Activated CD4-positive, alpha-beta memory T cell treated with anti-CD3 and anti-CD28 coated beads for 36 hours (primary cell): Measurements from ENCODE around the gene TRIM31. TPM values are rescaled to one million over a fixed set of nuclear protein-coding genes. Genes with fewer than 3 reads are reported as not detected.
"Not testable (repeated sequence)": the region's sequence is repeated elsewhere in the genome, so short reads cannot be mapped to it uniquely, and the experiment has no call there.

ENCODE experiments used
- CTCF ChIA-PET: fragments of 350-600 bp; sonication (Branson Sonifier 250); formaldehyde crosslinking; loops from one replicate; lab custom pipeline; 2021; ENCODE audit warnings: antibody characterized with exemption, inconsistent platforms; lab: Charles Lee
- POLR2A ChIA-PET: fragments of 350-600 bp; sonication (Branson Sonifier 250); formaldehyde crosslinking; loops from one replicate; lab custom pipeline; 2021; ENCODE audit warnings: antibody characterized with exemption; lab: Charles Lee
- DNase-seq: peaks from one replicate; pipeline ENCODE4 v3.0.0-alpha.2; 2020
- H3K27ac Mint-ChIP-seq: one replicate; pipeline ENCODE4 v1.8.0; 2021; ENCODE audit warnings: mixed read lengths
- H3K27me3 Mint-ChIP-seq: one replicate; pipeline ENCODE4 v1.8.0; 2021; ENCODE audit warnings: mixed read lengths
- H3K36me3 Mint-ChIP-seq: one replicate; pipeline ENCODE4 v1.8.0; 2021; ENCODE audit warnings: mixed read lengths
- H3K4me1 Mint-ChIP-seq: one replicate; pipeline ENCODE4 v1.8.0; 2021; ENCODE audit warnings: low read depth, mixed read lengths
- H3K4me3 Mint-ChIP-seq: one replicate; pipeline ENCODE4 v1.8.0; 2021; ENCODE audit warnings: mild to moderate bottlenecking, mixed read lengths
- H3K9me3 Mint-ChIP-seq: one replicate; pipeline ENCODE4 v1.8.0; 2021; ENCODE audit warnings: mixed read lengths
- intact Hi-C: fragments of 100-400 bp; cut with micrococcal nuclease; formaldehyde crosslinking; loops from one replicate; pipeline ENCODE4 v1.15.1; 2023
- total RNA-seq, 2 experiments: library from RNA; stranded (reverse); gene quantifications; one replicate each; pipeline ENCODE4 v1.2.3, GENCODE V29; 2021

The TRIM31 gene
- total RNA-seq, 2 experiments from 2014 or later, result not detected

DNA sequence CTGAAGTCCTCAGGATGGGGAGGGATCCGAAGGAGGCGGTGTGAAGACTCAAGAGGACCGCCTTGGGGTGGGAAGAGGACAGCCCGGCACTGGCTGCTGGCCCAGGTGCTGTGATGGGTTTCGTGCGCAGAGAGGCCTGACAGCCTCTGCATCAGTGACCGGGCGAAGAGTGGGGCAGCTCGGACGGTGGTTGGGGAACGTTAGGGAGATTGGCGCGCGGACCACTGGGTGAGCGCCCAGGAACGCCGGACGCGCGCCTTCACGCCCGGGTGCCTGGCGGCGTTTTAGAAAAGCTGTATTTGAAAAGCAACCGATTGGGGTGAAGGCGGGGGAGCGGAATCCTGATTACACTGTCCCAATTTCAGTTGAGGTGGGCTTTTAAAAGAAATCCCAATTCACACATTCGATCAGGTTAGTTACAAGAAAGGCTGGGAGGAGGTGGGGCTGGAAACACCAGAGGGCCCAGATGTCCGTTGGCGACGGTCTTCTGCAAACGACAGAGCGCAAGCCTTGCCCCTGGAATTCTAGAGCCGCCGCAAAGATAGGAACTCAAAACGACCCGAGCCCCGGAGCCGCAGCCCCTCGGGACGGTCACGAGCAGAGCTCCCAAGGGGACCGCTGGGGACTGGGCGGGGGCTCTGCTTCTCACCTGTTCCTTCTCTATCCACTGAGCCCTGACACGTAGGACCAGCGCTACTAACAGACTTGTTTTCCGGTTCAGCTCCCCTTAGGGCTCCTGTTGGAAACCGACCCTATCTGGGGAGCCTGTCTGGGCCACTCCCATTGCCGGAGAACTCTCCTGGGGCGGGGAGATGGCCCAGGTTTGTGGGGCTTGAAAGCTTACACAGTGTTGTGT lies 14.6 kb upstream of the TRIM31 start:
- ChIA-PET POLR2A (no interaction called here), CTCF (interaction anchor here (1.1 to 15.9 kb wide), 2 partner anchors 11 to 20 kb away, joined by 3 to 491 read pairs; partner anchors contain the start of gene TRIM31)
- Mint-ChIP-seq H3K4me1 (peaks cover 25% of the 10 kb centered on the region), H3K36me3 (no peaks in the 10 kb centered on the region), H3K27me3 (peaks cover 55% of the 10 kb centered on the region), H3K27ac (no peak overlapping the region), H3K9me3 (no peaks in the 10 kb centered on the region), H3K4me3 (no peak overlapping the region)
- intact Hi-C loops, result loop anchor here (2.0 kb wide), 1 partner anchor 15 kb away; the partner anchor contains the start of gene TRIM31
- no peak for DNase-seq

DNA sequence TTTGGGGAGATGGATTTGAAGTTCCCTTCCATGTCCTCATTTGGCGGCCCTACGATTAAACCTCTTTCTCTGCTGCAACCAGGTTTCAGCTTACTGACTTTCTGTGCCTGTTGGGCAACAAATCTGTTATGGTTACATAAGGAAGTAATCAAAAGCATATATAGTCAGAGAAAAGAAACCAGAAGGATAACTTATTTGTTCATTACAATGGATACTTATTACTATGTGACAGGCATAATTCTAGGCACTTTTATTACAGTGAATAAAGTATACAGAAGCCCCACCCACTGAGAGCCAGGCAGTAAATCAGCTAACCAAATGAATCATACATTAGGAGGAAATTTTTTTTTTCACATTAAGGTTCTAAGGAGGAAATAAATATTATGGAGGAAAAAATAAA lies 9.6 kb upstream of the TRIM31 start:
- CTCF ChIA-PET, result interaction anchor here (2.3 to 15.9 kb wide), 2 partner anchors 9 to 15 kb away, joined by 21 to 491 read pairs; partner anchors contain the start of gene TRIM31
- Mint-ChIP-seq H3K4me1 (no peaks in the 10 kb centered on the region), H3K36me3 (no peaks in the 10 kb centered on the region), H3K27me3 (peaks cover 30% of the 10 kb centered on the region), H3K9me3 (no peaks in the 10 kb centered on the region), H3K27ac (no peak overlapping the region), H3K4me3 (no peak overlapping the region)
- intact Hi-C loops, result no loop called here
- POLR2A ChIA-PET, result no interaction called here
- DNase-seq, result no peak

DNA sequence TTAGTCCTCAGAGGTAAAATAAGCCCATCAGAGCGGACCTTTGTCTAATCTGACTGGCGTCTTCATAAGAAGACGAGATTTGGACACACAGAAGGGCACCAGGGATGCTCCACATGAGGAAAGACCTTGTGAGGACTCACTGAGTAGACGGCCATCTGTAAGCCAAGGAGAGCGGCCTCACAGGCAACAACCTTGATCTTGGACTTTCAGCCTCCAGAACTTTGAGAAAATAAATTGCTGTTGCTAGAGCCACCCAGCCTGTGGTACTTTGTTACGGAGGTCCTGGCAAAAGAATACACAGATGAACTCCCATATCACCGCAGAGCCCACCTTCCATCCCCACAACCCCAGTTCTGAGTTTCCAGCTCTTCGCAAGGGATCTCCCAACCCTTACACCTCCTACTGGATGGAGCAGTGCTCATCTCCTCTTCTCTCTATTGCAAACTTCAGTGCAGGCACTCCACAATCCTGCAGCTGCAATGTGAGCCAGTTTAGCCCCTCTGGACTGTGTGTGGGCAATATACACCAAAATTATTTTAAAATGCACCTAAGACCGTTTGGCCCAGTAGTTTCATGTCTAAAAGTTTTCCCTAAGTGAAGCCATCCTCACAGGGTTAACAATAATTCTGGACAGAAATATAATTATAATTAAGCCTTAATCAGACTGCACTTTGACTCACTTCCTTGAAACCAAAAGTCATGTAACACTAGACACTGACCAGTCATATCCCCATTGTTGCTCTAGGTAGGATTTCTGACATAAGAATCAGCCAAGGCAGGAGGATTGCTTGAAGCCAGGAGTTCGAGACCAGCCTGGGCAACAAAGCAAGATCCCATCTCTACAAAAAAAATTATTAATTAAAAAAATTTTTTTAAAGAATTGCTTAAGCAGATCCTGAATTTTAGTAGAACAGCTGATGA lies 8.8 kb upstream of the TRIM31 start:
- no peak for DNase-seq
- intact Hi-C loops, result no loop called here
- ChIA-PET POLR2A (no interaction called here), CTCF (interaction anchor here (2.3 to 15.9 kb wide), 2 partner anchors 10 to 15 kb away, joined by 21 to 491 read pairs; partner anchors contain the start of gene TRIM31)
- H3K4me3 Mint-ChIP-seq, result no peak overlapping the region
- H3K4me1 Mint-ChIP-seq, result no peaks in the 10 kb centered on the region
- no peaks in the 10 kb centered on the region for H3K36me3 Mint-ChIP-seq
- H3K27me3 Mint-ChIP-seq, result peaks cover 22% of the 10 kb centered on the region
- no peak overlapping the region for H3K27ac Mint-ChIP-seq
- H3K9me3 Mint-ChIP-seq, result no peaks in the 10 kb centered on the region

DNA sequence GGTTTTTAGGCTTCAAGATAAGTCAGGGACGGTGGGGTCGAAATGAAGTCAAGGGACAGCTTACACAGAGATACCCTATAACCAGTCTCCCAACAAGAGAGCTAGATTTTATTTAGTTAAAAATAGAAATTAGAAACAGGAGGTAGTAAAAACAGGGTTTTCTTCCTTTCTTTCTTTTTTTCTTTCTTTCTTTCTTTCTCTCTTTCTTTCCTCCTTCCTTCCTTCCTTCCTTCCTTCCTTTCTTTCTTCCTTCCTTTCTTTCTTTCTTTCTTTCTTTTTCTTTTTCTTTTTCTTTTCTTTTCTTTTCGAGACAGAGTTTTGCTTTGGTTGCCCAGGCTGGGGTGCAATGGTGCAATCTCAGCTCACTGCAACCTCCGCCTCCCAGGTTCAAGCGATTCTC lies 5.8 kb upstream of the TRIM31 start:
- H3K9me3 Mint-ChIP-seq, H3K4me3 Mint-ChIP-seq, CTCF ChIA-PET, H3K36me3 Mint-ChIP-seq, H3K4me1 Mint-ChIP-seq, DNase-seq, H3K27ac Mint-ChIP-seq, intact Hi-C loops: not testable (repeated sequence)
- H3K27me3 Mint-ChIP-seq, result peaks cover 17% of the 10 kb centered on the region
- POLR2A ChIA-PET, result interaction anchor here (0.7 kb wide), 1 partner anchor 35 kb away, joined by 3 read pairs; no protein-coding TSS in a partner anchor

DNA sequence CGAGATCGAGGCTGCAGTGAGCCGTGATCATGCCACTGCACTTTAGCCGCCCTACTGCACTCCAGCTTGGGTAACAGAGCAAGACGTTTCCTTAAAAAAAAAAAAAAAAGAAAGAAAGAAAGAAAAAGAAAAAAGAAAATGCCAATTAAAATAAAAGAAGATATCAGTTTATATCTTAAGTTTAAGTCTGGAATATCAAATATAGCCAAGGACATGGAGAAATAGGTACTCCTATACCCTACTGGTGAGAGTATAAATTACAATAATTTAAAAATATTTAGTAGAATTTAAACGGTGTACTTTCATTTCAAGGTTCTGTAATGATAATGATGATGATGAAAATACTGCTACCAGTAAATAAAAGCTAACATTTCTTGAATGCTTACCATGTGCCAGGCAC lies 3.8 kb upstream of the TRIM31 start:
- H3K27me3 Mint-ChIP-seq, result peaks cover 24% of the 10 kb centered on the region
- POLR2A ChIA-PET, result no interaction called here
- DNase-seq, result no peak
- H3K27ac Mint-ChIP-seq, result no peak overlapping the region
- H3K9me3 Mint-ChIP-seq, result no peaks in the 10 kb centered on the region
- CTCF ChIA-PET, result interaction anchor here (0.6 to 2.8 kb wide), 6 partner anchors 10 to 797 kb away, joined by 3 to 18 read pairs (median 3); no protein-coding TSS in a partner anchor
- no peak overlapping the region for H3K4me3 Mint-ChIP-seq
- H3K36me3 Mint-ChIP-seq, result no peaks in the 10 kb centered on the region
- intact Hi-C loops, result no loop called here
- peaks cover 17% of the 10 kb centered on the region for H3K4me1 Mint-ChIP-seq

- intact Hi-C loops, result loop anchor here (2.0 kb wide), 1 partner anchor 15 kb away; no protein-coding TSS in a partner anchor
- DNase-seq, result no peak
- Mint-ChIP-seq H3K27me3 (peaks cover 31% of the 10 kb centered on the region), H3K4me3 (no peak overlapping the region), H3K27ac (no peak overlapping the region), H3K4me1 (peaks cover 17% of the 10 kb centered on the region), H3K9me3 (no peaks in the 10 kb centered on the region), H3K36me3 (no peaks in the 10 kb centered on the region)
- ChIA-PET POLR2A (no interaction called here), CTCF (interaction anchor here (0.7 to 3.8 kb wide), 2 partner anchors 10 to 17 kb away, joined by 4 to 19 read pairs; no protein-coding TSS in a partner anchor)
Measured at GRCh38 chr6:30113841-30114240, 951 bp upstream of the TRIM31 start.

- peaks cover 35% of the 10 kb centered on the region for H3K27me3 Mint-ChIP-seq
- POLR2A ChIA-PET, result interaction anchor here (0.6 kb wide), 1 partner anchor 20 kb away, joined by 3 read pairs; no protein-coding TSS in a partner anchor
- intact Hi-C loops, result loop anchor here (2.0 kb wide), 1 partner anchor 16 kb away; no protein-coding TSS in a partner anchor
Measured at GRCh38 chr6:30112402-30112994, 392 bp downstream of the TRIM31 start.

DNA sequence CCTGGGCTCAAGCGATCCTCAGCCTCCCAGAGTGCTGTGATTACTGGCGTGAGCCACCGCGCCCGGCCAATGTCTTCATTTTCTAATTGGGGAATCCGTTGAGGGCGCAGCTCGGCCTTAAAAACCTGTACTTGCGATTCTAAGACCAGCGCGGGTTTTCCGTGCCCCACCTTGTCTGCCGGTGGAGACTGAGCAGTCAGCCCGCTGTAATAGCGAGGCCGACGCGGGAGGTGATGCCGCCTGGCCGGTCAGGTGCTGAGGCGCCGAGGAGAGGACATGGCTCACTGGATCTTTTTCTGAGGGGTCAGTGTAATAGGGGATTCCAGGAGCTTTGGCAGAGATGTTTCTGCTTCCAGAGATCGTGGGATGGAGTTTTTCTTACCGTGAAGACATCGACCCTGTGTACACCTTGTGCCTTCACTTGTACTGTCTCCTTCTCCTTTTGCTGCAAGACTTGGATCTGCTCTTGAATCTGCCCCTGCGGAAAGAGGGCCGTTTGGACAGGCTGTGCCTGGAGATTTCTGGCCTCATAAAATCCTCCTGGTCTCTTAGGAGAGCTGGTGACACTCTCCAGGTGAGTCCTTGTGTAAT lies 1.5 kb downstream of the TRIM31 start:
- DNase-seq, result no peak
- Mint-ChIP-seq H3K4me3 (no peak overlapping the region), H3K36me3 (no peaks in the 10 kb centered on the region), H3K27ac (no peak overlapping the region), H3K27me3 (peaks cover 37% of the 10 kb centered on the region), H3K4me1 (peaks cover 20% of the 10 kb centered on the region), H3K9me3 (no peaks in the 10 kb centered on the region)
- intact Hi-C loops, result no loop called here
- ChIA-PET POLR2A (interaction anchor here (0.6 kb wide), 1 partner anchor 464 kb away, joined by 3 read pairs; no protein-coding TSS in a partner anchor), CTCF (interaction anchor here (3.8 to 12.8 kb wide), 2 partner anchors 7 to 18 kb away, joined by 19 to 491 read pairs; partner anchors contain the start of gene TRIM40)

More at GRCh38 chr6:30112402-30112994, 392 bp downstream of the TRIM31 start:
- DNase-seq, result no peak
- no peaks in the 10 kb centered on the region for H3K9me3 Mint-ChIP-seq
- no peaks in the 10 kb centered on the region for H3K36me3 Mint-ChIP-seq
- CTCF ChIA-PET, result interaction anchor here (3.8 to 12.8 kb wide), 2 partner anchors 8 to 17 kb away, joined by 19 to 491 read pairs; partner anchors contain the start of gene TRIM40
- H3K27ac Mint-ChIP-seq, result no peak overlapping the region
- H3K4me3 Mint-ChIP-seq, result no peak overlapping the region
- H3K4me1 Mint-ChIP-seq, result peaks cover 20% of the 10 kb centered on the region

DNA sequence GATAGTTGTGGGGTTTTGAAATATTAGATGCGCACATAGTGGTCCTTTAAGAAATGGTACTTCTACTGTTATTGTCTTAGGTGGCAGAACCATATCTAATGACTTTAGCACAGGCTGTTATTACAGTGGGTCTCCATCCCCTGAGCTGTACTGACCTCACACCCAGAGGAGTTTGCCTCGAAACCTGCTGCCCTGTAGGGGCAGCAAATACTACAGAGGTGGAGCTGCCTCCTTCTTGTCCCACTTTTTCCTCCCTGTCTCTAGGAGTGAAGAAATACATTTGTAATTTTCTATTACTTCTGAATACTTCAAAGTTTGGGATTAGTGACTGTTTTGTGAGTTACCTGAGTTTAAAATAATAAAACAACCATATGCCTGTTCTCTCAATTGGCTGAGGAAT lies 8.2 kb downstream of the TRIM31 start:
- POLR2A ChIA-PET, result interaction anchor here (1.9 kb wide), 1 partner anchor 26 kb away, joined by 5 read pairs; no protein-coding TSS in a partner anchor

GRCh38 chr6:30103872-30104179 lies 9.1 kb downstream of the TRIM31 start:
- Mint-ChIP-seq H3K4me1 (peaks cover 37% of the 10 kb centered on the region), H3K27ac (no peak overlapping the region), H3K27me3 (peaks cover 39% of the 10 kb centered on the region), H3K4me3 (peak overlapping the region; percentile 73), H3K9me3 (no peaks in the 10 kb centered on the region), H3K36me3 (no peaks in the 10 kb centered on the region)
- ChIA-PET CTCF (interaction anchor here (0.6 to 12.8 kb wide), 29 partner anchors 9 to 360 kb away, joined by 3 to 491 read pairs (median 6); partner anchors contain the start of genes POLR1H, TRIM26, TRIM31 and TRIM40), POLR2A (interaction anchor here (1.0 to 1.9 kb wide), 3 partner anchors 27 to 38 kb away, joined by 3 to 5 read pairs (median 3); partner anchors contain the start of gene RNF39)
- no peak for DNase-seq
- intact Hi-C loops, result loop anchor here (1.0 to 2.0 kb wide), 3 partner anchors 27 to 66 kb away; partner anchors contain the start of gene PPP1R11

More for the DNA sequence above, 8.2 kb downstream of the TRIM31 start:
- Mint-ChIP-seq H3K9me3 (no peaks in the 10 kb centered on the region), H3K4me1 (peaks cover 36% of the 10 kb centered on the region), H3K36me3 (no peaks in the 10 kb centered on the region), H3K4me3 (no peak overlapping the region), H3K27me3 (peaks cover 36% of the 10 kb centered on the region), H3K27ac (no peak overlapping the region)
- DNase-seq, result no peak
- intact Hi-C loops, result no loop called here
- CTCF ChIA-PET, result interaction anchor here (0.5 to 12.8 kb wide), 10 partner anchors 8 to 355 kb away, joined by 3 to 491 read pairs (median 6); partner anchors contain the start of genes TRIM31 and TRIM40
